ENCODE data around the gene CCDC33.

Gene CCDC33

GRCh38 chr15:74382004-74382816 is 146.1 kb downstream of the CCDC33 start:
- DNase-seq (ENCODE audit: low read depth), result peak; percentile 67

- DNase-seq (ENCODE audit: low read depth), result no peak
These were observed 147.2 kb downstream of the CCDC33 start for GRCh38 chr15:74383286-74383685.

- peak; percentile 59 for DNase-seq (ENCODE audit: low read depth)
These were observed 147.8 kb downstream of the CCDC33 start for GRCh38 chr15:74383695-74384565.

GRCh38 chr15:74384566-74384880 is 148.4 kb downstream of the CCDC33 start:
- DNase-seq (ENCODE audit: low read depth), result no peak

GRCh38 chr15:74384881-74385643 is 148.9 kb downstream of the CCDC33 start:
- DNase-seq (ENCODE audit: low read depth), result no peak

- no peak for DNase-seq (ENCODE audit: low read depth)
These were observed 149.6 kb downstream of the CCDC33 start for GRCh38 chr15:74385733-74386132.
